Activated CD4-positive, alpha-beta T cell treated with anti-CD3 and anti-CD28 coated beads for 48 hours (primary cell): Measurements from ENCODE around the gene SPDYE8.
"Not testable (repeated sequence)": the region's sequence is repeated elsewhere in the genome, so short reads cannot be mapped to it uniquely, and the experiment has no call there.

ENCODE experiments used
- DNase-seq: peaks from one replicate; pipeline ENCODE4 v3.0.0-alpha.2; 2020

The SPDYE8 gene, protein sequence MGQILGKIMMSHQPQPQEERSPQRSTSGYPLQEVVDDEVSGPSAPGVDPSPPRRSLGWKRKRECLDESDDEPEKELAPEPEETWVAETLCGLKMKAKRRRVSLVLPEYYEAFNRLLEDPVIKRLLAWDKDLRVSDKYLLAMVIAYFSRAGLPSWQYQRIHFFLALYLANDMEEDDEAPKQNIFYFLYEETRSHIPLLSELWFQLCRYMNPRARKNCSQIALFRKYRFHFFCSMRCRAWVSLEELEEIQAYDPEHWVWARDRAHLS

GRCh38 chr7:73029666-73030065 lies at the start of gene SPDYE8:
Gene SPDYE8 (minus strand): TSS chr7:73029766. CDS start chr7:73027966, 1,800 bp downstream.
- not testable (repeated sequence) for DNase-seq

DNA sequence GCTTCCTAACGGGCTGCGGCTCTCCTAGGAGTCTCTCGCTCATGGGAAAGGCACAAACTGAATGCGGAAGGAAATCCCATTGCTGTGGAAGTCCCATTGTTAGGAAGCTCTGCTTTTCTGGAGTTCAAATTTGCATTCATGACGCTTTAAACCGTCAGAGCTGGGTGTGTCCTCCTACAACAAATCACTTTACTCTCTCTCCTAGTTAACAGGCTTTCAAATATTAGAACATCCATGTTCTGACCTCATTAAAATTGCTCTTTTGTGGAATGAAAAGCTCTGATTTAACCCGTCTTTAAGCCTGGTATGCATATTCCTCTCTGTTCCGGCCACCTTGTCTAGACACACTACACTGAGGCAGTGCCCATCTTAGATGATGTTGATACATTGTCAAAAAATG lies 28.2 kb upstream of the SPDYE8 start, which contains the start of gene SPDYE11:
Gene SPDYE11, minus strand, starts transcription at position 101 of the 400 bp plus-strand sequence. CDS start 1,800 bp downstream, outside the sequence.
- DNase-seq, result not testable (repeated sequence)

DNA sequence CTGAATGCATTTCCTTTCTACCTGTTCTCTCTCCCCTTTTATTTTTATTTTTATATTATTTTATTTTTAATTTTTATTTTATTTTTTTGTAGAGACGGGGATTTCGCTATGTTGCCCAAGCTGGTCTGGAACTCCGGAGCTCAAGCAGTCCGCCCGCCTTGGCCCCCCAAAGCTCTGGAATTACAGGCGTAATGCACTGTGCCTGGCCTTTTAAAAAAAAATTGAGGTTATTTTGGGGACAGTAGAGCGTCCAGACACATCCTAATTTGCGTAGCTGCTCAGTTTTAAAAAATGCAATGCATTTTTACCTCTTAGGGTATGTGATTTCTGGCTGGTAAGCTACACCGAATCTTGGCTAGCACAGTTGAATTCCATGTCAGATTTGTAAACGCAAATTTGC lies 23.1 kb downstream of the SPDYE8 start:
- not testable (repeated sequence) for DNase-seq

- DNase-seq, result peak; percentile 93
Observed at GRCh38 chr7:73005693-73006447, 23.7 kb downstream of the SPDYE8 start.

GRCh38 chr7:73005356-73005692 lies 24.2 kb downstream of the SPDYE8 start:
- peak; percentile 76 for DNase-seq

- not testable (repeated sequence) for DNase-seq
Observed at GRCh38 chr7:72997887-72998468, 31.6 kb downstream of the SPDYE8 start.

DNA sequence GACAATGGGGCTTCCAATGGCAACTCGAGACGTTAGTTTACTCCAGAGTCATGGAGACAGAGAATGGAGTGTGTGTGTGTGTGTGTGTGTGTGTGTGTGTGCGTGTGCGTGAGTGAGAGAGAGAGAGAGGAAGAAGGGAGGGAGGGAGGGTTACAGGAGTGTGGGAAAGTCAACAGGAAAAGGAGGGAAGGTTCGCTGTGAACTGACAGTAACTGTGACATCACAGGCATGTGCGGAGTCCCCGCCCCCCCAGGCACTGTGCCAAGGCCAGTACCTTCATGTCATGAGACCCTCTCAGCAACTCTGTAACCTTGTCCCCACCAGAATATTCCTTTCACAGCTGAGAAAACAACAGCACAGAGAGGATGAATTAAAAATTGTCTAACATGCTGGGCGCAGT lies 32.1 kb downstream of the SPDYE8 start:
- DNase-seq, result not testable (repeated sequence)

DNA sequence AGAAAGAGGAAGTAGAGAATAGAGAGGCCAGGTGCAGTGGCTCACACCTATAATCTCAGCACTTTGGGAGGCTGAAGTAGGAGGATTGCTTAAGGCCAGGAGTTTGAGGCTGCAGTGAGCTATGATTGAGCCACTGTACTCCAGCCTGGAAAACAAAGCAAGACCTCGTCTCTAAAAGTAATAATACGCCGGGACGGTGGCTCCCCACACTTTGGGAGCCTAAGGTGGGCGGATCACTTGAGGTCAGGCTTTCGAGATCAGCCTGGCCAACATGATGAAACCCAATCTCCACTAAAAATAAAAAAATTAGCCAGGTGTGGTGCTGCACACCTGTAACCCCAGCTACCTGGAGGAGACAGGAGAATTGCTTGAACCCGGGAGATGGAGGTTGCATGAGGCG lies 34.1 kb downstream of the SPDYE8 start:
- not testable (repeated sequence) for DNase-seq

GRCh38 chr7:72990146-72990913 lies 39.2 kb downstream of the SPDYE8 start:
- DNase-seq, result not testable (repeated sequence)

GRCh38 chr7:72982084-72982483 lies 47.5 kb downstream of the SPDYE8 start:
- DNase-seq, result not testable (repeated sequence)

DNA sequence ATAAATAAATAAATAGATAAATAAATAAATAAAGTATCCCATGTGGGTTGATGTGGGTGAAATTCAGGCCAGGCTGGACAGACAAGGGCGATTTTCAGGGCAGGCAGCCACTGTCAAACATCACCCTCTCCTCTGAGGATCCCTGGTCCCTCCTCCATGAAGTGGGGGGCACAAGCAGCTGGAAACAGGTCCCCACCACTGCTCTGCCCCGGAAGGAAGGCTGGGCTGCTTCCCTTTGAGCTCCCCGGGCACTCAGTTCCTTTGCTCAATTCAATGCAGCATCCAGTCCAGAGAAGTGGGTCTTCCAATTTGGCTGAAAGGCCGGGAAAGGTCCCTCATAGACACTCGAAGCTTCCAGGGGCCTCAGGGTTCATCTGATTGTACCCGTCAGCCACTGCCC lies 49.2 kb downstream of the SPDYE8 start:
- not testable (repeated sequence) for DNase-seq

- DNase-seq, result not testable (repeated sequence)
Observed at GRCh38 chr7:72976434-72976833, 53.1 kb downstream of the SPDYE8 start.

GRCh38 chr7:72975656-72976286 lies 53.8 kb downstream of the SPDYE8 start:
- not testable (repeated sequence) for DNase-seq

DNA sequence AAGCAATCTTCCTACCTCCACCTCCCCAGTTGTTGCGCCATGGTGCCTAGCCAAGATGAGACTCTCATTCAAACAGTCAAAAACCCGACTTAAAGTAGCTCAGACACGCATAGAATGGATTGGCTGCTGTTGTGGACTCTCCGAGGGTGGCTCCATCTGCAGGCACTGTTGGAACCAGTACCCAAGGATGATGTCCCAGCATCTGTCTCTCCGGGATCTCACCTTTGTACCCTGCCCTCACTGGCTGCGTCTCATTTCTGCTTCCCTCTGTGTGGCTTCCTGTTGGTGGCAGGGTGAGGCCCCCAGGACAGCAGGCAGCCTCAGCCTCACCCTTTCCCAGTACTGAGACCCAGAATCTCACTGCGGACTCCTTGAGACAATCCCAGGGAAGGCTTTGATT lies 54.8 kb downstream of the SPDYE8 start:
- not testable (repeated sequence) for DNase-seq

DNA sequence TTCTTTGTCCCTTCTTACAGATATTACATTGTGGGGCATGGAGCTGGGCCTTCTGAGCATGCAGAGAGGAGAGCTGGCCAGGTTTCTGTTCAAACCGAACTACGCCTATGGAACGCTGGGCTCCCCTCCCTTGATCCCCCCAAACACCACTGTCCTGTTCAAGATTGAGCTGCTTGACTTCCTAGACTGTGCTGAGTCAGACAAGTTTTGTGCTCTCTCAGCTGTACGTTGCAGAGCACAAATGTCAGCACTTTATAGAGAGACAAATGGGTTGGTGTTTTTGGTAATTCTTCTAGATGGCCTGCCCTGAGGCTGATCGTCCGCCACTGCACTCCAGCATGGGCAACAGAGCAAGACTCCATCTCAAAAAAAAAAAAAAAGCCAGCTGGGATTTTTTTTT lies 58.1 kb downstream of the SPDYE8 start:
- DNase-seq, result not testable (repeated sequence)
